Fibroblast of peridontal ligament (primary cell): ENCODE results near the gene PHF20.
"Not testable (repeated sequence)": the region's sequence is repeated elsewhere in the genome, so short reads cannot be mapped to it uniquely, and the experiment has no call there.

Source experiments
- DNase-seq: peaks from one replicate; pipeline ENCODE4 v3.0.0-alpha.2; 2010; ENCODE audit errors: extremely low read depth

Gene PHF20

GRCh38 chr20:35839904-35840303, 68.1 kb downstream of the PHF20 start:
- DNase-seq: no peak

GRCh38 chr20:35840421-35840820, 68.6 kb downstream of the PHF20 start:
- DNase-seq: no peak

GRCh38 chr20:35842361-35842760, 70.5 kb downstream of the PHF20 start:
- no peak for DNase-seq

GRCh38 chr20:35843894-35844293, 72.1 kb downstream of the PHF20 start:
- DNase-seq: not testable (repeated sequence)

- peak; percentile 62 for DNase-seq
Observed at GRCh38 chr20:35845561-35845960, 73.7 kb downstream of the PHF20 start.

- no peak for DNase-seq
Observed at GRCh38 chr20:35849706-35850105, 77.9 kb downstream of the PHF20 start.

GRCh38 chr20:35851659-35852058, 79.8 kb downstream of the PHF20 start:
- DNase-seq: not testable (repeated sequence)

GRCh38 chr20:35854713-35855348, 83.0 kb downstream of the PHF20 start:
- DNase-seq: no peak

- not testable (repeated sequence) for DNase-seq
Observed at GRCh38 chr20:35855641-35856040, 83.8 kb downstream of the PHF20 start.

GRCh38 chr20:35856866-35857265, 85.1 kb downstream of the PHF20 start:
- no peak for DNase-seq

GRCh38 chr20:35866418-35867202, 94.8 kb downstream of the PHF20 start:
- DNase-seq: peak; percentile 82

GRCh38 chr20:35870541-35871258, 98.9 kb downstream of the PHF20 start:
- peak; percentile 46 for DNase-seq

- DNase-seq: peak; percentile 69
Observed at GRCh38 chr20:35871259-35871771, 99.5 kb downstream of the PHF20 start.

GRCh38 chr20:35876033-35876320, 104.2 kb downstream of the PHF20 start:
- DNase-seq: peak; percentile 51

- no peak for DNase-seq
Observed at GRCh38 chr20:35877611-35878010, 105.8 kb downstream of the PHF20 start.

GRCh38 chr20:35878113-35878625, 106.4 kb downstream of the PHF20 start:
- DNase-seq: peak; percentile 55

- no peak for DNase-seq
Observed at GRCh38 chr20:35881676-35882075, 109.9 kb downstream of the PHF20 start.

- peak; percentile 32 for DNase-seq
Observed at GRCh38 chr20:35882427-35883161, 110.8 kb downstream of the PHF20 start.

GRCh38 chr20:35883336-35883777, 111.5 kb downstream of the PHF20 start:
- no peak for DNase-seq

- peak; percentile 99 for DNase-seq
Observed at GRCh38 chr20:35883778-35884540, 112.1 kb downstream of the PHF20 start.

GRCh38 chr20:35884541-35884865, 112.7 kb downstream of the PHF20 start:
- no peak for DNase-seq
